A673 (cell line): ENCODE measurements around the gene CDC45. TPM values are rescaled to one million over a fixed set of nuclear protein-coding genes. Genes with fewer than 3 reads are reported as not detected.

Experiments
- BruUV-seq: library from RNA; stranded (reverse); fragments of 400-500 nt; replicated peaks from 2 replicates; lab custom pipeline; 2021; lab: Mats Ljungman, UMichigan
- CTCF ChIA-PET: fragments of 300-600 bp; sonication (Branson Sonifier 250); formaldehyde crosslinking; loops from one replicate; lab custom pipeline; 2022; ENCODE audit warnings: antibody characterized with exemption; lab: Charles Lee
- POLR2A ChIA-PET: fragments of 300-600 bp; sonication (Branson Sonifier 250); formaldehyde crosslinking; loops from one replicate; lab custom pipeline; 2022; ENCODE audit warnings: antibody characterized with exemption; ENCODE audit not compliant: low non-redundant PET; lab: Charles Lee
- DNase-seq: peaks from one replicate; pipeline ENCODE4 v3.0.0-alpha.2; 2015; ENCODE audit warnings: low spot score
- H3K27ac ChIP-seq: fragments of 200-600 bp; sonication (generic); 2 replicates; pipeline ENCODE4 v1.5.1; 2016; ENCODE audit warnings: mixed run types, low read depth, mild to moderate bottlenecking, mixed read lengths, antibody characterized with exemption, low read length; ENCODE audit not compliant: poor library complexity, severe bottlenecking
- H3K27me3 ChIP-seq: fragments of 200-600 bp; sonication (generic); replicated peaks from 2 replicates; pipeline ENCODE4 v1.6.1; 2017; ENCODE audit warnings: mixed run types, low read depth, mild to moderate bottlenecking, mixed read lengths, antibody characterized with exemption, low read length; ENCODE audit not compliant: insufficient read depth, poor library complexity
- H3K36me3 ChIP-seq: fragments of 200-600 bp; sonication (generic); 2 replicates; pipeline ENCODE4 v1.6.1; 2016; ENCODE audit warnings: mixed run types, mild to moderate bottlenecking, mixed read lengths, antibody characterized with exemption, low read length; ENCODE audit not compliant: insufficient read depth, poor library complexity, severe bottlenecking
- H3K4me1 ChIP-seq: fragments of 200-600 bp; sonication (generic); 2 replicates; pipeline ENCODE4 v1.6.1; 2017; ENCODE audit warnings: mixed run types, mild to moderate bottlenecking, mixed read lengths, antibody characterized with exemption, low read length; ENCODE audit not compliant: insufficient read depth, poor library complexity, severe bottlenecking
- H3K4me3 ChIP-seq: fragments of 200-600 bp; sonication (generic); 2 replicates; pipeline ENCODE4 v1.5.1; 2016; ENCODE audit warnings: low read depth, mixed run types, mild to moderate bottlenecking, mixed read lengths, low read length; ENCODE audit not compliant: poor library complexity, severe bottlenecking
- H3K9me3 ChIP-seq: fragments of 200-600 bp; sonication (generic); 2 replicates; pipeline ENCODE4 v1.6.1; 2016; ENCODE audit warnings: mixed run types, low read depth, mild to moderate bottlenecking, mixed read lengths, antibody characterized with exemption, low read length; ENCODE audit not compliant: poor library complexity, severe bottlenecking
- EZH2 ChIP-seq: fragments of 200-600 bp; sonication (generic); IDR thresholded peaks from 2 replicates; pipeline ENCODE4 v1.6.1; 2017; ENCODE audit warnings: borderline replicate concordance, low read depth, mild to moderate bottlenecking, mixed read lengths, antibody characterized with exemption, low read length; ENCODE audit not compliant: poor library complexity, severe bottlenecking
- intact Hi-C: fragments of 100-400 bp; cut with micrococcal nuclease; formaldehyde crosslinking; loops from one replicate; pipeline ENCODE4 v1.10.0; 2022; ENCODE audit not compliant: unreplicated experiment
- total RNA-seq: library from RNA; stranded (reverse); gene quantifications from 2 replicates; pipeline ENCODE4 v1.2.3, GENCODE V29; 2021
- TF ChIP-seq, protein P1 (sequence below): fragments of 300-800, 200-600 bp; sonication (generic); conservative IDR thresholded peaks from 2 replicates; pipeline ENCODE4 v1.5.1; 2017; ENCODE audit warnings: low read depth, mild to moderate bottlenecking, antibody characterized with exemption, low read length, moderate library complexity, mixed read lengths

CDC45 gene
- total RNA-seq, 1 experiment from 2014 or later = 79.2 TPM

- intact Hi-C loops = no loop called here
- ChIA-PET POLR2A (no interaction called here), CTCF (no interaction called here)
- no peaks in the 10 kb centered on the region for H3K9me3 ChIP-seq
- peaks cover 14% of the 10 kb centered on the region for H3K36me3 ChIP-seq
- no peak overlapping the region for H3K27ac ChIP-seq
- H3K27me3 ChIP-seq = no peaks in the 10 kb centered on the region
- H3K4me1 ChIP-seq = no peaks in the 10 kb centered on the region
- H3K4me3 ChIP-seq = no peak overlapping the region
- TF ChIP-seq, protein P1, sequence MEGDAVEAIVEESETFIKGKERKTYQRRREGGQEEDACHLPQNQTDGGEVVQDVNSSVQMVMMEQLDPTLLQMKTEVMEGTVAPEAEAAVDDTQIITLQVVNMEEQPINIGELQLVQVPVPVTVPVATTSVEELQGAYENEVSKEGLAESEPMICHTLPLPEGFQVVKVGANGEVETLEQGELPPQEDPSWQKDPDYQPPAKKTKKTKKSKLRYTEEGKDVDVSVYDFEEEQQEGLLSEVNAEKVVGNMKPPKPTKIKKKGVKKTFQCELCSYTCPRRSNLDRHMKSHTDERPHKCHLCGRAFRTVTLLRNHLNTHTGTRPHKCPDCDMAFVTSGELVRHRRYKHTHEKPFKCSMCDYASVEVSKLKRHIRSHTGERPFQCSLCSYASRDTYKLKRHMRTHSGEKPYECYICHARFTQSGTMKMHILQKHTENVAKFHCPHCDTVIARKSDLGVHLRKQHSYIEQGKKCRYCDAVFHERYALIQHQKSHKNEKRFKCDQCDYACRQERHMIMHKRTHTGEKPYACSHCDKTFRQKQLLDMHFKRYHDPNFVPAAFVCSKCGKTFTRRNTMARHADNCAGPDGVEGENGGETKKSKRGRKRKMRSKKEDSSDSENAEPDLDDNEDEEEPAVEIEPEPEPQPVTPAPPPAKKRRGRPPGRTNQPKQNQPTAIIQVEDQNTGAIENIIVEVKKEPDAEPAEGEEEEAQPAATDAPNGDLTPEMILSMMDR = no peak
- TF ChIP-seq EZH2 = no peak
- no TSS peak for BruUV-seq
- DNase-seq = no peak
These were observed 41.4 kb upstream of the CDC45 start for GRCh38 chr22:19438298-19438697.

- no peak for DNase-seq
- ChIA-PET POLR2A (no interaction called here), CTCF (no interaction called here)
- Histone ChIP-seq H3K36me3 (peaks cover 24% of the 10 kb centered on the region), H3K4me3 (no peak overlapping the region), H3K27ac (no peak overlapping the region), H3K9me3 (no peaks in the 10 kb centered on the region), H3K4me1 (no peaks in the 10 kb centered on the region), H3K27me3 (no peaks in the 10 kb centered on the region)
- intact Hi-C loops = no loop called here
- no peak for TF ChIP-seq EZH2
- TF ChIP-seq, protein P1 = no peak
- BruUV-seq = no TSS peak
These were observed 39.1 kb upstream of the CDC45 start for GRCh38 chr22:19440411-19441195.

- Histone ChIP-seq H3K27ac (no peak overlapping the region), H3K4me3 (no peak overlapping the region), H3K4me1 (no peaks in the 10 kb centered on the region), H3K9me3 (no peaks in the 10 kb centered on the region), H3K27me3 (no peaks in the 10 kb centered on the region), H3K36me3 (peaks cover 22% of the 10 kb centered on the region)
- TF ChIP-seq, protein P1 = no peak
- TF ChIP-seq EZH2 = no peak
- BruUV-seq = no TSS peak
- ChIA-PET CTCF (no interaction called here), POLR2A (no interaction called here)
- DNase-seq = no peak
- intact Hi-C loops = no loop called here
These were observed 37.6 kb upstream of the CDC45 start for GRCh38 chr22:19442166-19442565.
